WI38 (cell line): ENCODE measurements around the gene EPHB3.

ENCODE experiments used
- H3K4me3 ChIP-seq: 2 replicates; pipeline ENCODE4 v1.5.1; 2011; ENCODE audit warnings: low read depth, mild to moderate bottlenecking, control low read depth, low read length
- TF ChIP-seq, protein P1 (sequence below): IDR thresholded peaks from 2 replicates; pipeline ENCODE4 v1.5.1; 2012; ENCODE audit warnings: low read depth, mild to moderate bottlenecking, control low read depth, low read length

Gene EPHB3

DNA sequence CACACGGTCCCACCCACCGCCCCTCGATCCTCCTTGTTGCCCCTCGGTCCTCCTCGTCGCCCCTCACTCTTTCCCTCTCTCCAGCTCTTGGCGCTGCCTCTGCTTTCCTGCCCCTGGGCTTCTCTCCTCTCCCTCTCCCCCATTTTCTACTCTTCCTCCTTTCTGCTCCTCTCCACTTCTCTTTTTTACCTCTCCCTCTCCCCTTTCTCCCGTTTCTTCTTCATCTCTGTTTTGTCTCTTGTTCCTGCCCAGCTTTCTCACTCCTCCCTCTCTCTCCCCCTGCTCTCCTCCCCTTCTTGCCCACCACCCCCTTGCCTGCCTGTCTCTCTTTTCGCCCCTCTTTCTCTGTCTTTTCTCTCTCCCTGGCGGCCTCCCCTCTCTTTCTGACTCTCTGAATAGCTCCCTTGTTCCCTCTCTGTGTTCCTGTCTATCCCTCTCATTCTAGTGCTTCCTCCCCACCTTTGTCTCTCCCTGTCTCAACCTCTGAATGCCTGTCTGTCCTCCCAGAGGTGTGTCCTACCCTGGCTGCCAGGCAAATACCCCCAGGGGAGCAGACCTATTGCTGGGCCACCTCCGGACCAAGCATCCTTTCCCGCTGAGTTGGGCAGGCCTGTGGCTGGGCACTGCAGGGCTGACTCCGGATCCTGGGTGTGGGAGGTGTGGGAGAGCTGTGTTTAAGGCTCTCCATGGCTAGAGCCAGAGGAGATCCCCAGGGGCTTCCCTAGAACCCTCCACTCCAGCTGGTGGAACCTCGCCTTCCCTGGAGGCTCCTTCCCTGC is 41.0 kb downstream of the EPHB3 start:
- H3K4me3 ChIP-seq = no peak overlapping the region
- TF ChIP-seq, protein P1, sequence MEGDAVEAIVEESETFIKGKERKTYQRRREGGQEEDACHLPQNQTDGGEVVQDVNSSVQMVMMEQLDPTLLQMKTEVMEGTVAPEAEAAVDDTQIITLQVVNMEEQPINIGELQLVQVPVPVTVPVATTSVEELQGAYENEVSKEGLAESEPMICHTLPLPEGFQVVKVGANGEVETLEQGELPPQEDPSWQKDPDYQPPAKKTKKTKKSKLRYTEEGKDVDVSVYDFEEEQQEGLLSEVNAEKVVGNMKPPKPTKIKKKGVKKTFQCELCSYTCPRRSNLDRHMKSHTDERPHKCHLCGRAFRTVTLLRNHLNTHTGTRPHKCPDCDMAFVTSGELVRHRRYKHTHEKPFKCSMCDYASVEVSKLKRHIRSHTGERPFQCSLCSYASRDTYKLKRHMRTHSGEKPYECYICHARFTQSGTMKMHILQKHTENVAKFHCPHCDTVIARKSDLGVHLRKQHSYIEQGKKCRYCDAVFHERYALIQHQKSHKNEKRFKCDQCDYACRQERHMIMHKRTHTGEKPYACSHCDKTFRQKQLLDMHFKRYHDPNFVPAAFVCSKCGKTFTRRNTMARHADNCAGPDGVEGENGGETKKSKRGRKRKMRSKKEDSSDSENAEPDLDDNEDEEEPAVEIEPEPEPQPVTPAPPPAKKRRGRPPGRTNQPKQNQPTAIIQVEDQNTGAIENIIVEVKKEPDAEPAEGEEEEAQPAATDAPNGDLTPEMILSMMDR = no peak

DNA sequence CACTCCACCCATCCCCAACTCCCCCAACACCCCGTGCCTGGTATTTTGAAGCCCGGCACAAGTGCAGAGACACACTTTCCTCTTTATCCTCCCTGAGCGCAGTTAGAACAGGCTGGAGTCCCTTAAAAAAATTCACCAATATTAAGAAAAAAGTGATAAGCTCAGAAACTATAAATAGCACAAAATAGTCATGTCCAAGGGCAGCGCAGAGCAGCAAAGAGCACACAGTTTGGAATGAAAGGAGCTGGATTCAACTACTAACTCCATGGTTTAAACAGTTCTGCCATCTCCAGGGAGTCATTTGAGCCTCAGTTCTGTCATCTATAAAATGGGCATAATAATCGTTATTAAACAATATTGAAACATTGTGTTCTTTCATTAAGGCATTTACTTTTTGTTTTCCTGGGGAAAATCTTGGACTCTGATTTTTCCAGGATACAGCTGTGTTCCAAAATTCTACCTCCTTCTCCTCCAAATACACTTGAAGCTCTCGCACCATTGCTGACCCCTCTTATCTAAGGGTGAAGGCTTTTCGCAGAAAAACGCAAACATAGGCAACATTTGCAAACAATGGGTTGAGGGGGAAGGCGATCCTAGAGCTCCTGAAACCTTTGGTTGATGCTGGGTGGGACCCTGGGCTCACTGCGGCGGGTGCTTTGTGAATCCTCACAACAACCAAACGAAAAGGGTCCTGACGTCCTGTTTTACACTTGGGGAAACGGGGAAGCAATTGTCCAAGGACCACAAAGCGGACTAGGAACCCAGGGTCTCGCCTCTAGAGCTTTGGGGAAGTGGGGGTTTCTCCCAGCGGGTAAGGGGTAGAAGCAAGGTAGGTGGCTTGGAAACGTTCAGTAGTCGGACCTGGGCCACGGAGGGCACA is 41.8 kb downstream of the EPHB3 start:
- no peak overlapping the region for H3K4me3 ChIP-seq

DNA sequence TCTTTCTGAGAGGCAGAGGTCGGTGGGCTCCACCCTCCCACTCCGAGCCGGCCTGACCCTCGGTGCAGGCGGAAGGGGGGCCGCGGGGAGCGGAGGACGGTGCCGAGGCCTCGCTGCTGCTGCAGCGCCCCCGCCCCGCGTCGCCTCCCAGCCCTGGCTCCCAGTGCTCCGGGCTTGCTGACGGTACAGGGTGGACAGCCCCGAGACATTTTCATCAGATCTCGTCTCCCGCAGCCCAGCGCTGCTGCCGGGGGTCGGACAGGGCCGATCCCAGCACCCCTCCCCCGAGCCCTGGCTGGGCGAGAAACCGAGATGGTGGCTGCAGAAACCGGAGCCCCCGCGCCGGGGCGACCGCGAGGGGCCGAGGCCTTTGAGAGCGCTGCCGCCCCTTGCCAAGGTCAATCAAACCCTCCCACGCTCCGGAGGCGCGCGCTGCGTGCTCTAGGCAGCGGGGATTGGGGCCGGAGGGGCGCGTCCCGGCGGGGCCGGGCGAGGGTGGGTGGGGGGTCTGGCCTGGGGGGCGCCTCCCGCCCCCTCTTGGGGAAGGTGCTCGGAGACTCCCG is 42.5 kb downstream of the EPHB3 start:
- no peak overlapping the region for H3K4me3 ChIP-seq
- TF ChIP-seq, protein P1 = no peak

More for the DNA sequence above, 41.8 kb downstream of the EPHB3 start:
- TF ChIP-seq, protein P1 = no peak

DNA sequence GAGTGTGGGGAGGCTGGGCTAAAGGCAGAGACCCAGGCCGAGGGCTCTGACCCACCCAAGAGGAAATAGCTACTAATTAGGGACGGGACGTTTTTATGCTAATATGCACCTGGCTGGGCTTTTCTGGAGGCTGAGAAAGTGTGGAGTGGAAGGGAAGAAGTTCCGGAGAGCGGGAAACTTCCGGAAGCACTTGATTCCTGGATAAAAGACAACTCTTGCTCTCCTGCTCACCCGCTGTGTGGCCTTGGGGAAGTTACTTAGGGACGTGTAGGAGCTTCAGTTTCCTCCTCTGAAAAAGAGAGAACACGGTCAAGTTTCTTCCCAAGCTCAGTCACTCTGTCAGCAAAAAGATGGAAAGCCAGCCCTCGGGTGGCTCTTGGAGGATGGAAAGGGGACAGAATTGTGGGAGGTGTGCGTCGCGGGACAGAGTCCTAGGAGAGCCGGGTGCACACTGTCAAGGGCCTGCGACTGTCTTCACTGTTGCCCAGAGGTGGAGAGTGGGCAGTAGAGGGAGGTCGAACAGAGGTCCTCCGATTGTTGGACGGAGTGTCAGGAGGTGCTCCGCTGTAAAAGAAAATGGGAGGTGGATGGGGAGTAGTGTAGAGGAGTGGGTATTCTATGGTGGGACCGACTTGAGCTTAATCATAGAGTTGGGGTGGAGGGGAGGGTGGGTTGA is 43.2 kb downstream of the EPHB3 start:
- TF ChIP-seq, protein P1 = no peak
- H3K4me3 ChIP-seq = no peak overlapping the region

DNA sequence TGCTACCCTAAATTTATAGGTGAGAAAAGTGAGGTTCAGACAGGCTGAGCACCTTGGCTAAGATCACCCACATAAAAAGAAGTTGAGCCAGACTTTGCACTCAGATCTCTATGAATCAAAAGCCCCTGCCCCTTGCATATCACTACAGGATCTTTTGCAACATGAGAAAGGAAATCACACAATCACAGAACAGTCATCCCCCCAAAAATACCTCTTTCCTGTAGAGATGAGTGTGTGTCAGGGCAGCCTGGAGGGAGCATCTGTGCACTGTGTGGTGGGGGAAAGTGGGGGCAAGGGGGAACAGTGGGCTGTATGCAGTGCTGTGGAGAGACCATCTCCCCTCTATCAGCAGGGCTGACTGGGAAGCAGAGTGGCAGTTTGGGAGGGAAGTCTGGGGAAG is 46.6 kb downstream of the EPHB3 start:
- no peak overlapping the region for H3K4me3 ChIP-seq
- TF ChIP-seq, protein P1 = no peak

DNA sequence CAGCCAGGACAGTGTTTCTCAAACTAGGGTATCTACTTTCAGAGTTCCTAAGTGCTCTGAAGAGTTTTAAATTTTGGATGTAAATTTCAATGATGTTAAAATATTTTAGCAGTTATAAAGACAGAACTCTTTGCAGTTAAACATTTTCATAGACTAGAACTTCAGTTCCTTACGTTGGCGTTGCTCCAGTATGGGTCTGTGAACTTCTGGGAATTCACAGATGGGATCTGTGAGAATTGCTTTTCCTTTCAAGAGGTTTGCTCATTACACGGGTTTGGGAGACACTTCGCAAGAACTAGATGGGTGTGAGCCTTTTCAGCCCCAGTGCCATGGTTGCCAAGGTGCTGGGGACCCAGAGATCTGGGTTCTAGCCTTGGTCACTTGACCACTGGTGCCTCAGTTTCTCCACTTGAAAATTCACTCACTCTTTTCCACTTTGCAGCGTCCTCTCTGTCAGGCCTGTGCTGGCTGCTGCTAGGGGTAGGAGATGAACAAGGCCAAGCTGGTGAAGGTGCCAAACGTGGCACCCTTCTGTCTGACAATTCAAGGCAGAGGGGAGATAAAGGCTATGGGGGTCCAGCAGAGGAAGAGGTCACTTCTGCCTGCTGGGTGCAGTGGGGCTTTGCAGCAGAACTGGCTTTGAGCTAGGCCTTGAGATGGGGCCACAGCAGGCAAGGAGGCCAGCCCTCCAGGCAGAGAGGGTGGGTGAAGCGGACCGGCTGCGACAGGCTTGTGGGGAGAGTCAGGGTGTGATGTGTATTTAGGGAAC is 48.1 kb downstream of the EPHB3 start:
- TF ChIP-seq, protein P1 = no peak

More for the DNA sequence above, 48.1 kb downstream of the EPHB3 start:
- no peak overlapping the region for H3K4me3 ChIP-seq
